GM18508 (cell line): Measurements from ENCODE around the gene AOC3.
"Not testable (repeated sequence)": the region's sequence is repeated elsewhere in the genome, so short reads cannot be mapped to it uniquely, and the experiment has no call there.

ENCODE experiments used
- ATAC-seq: cut with Tn5 transposase; IDR thresholded peaks from one replicate; pipeline ENCODE4 v1.9.1; 2021; ENCODE audit warnings: moderate number of reproducible peaks; ENCODE audit not compliant: insufficient read depth, unreplicated experiment

AOC3 gene

DNA sequence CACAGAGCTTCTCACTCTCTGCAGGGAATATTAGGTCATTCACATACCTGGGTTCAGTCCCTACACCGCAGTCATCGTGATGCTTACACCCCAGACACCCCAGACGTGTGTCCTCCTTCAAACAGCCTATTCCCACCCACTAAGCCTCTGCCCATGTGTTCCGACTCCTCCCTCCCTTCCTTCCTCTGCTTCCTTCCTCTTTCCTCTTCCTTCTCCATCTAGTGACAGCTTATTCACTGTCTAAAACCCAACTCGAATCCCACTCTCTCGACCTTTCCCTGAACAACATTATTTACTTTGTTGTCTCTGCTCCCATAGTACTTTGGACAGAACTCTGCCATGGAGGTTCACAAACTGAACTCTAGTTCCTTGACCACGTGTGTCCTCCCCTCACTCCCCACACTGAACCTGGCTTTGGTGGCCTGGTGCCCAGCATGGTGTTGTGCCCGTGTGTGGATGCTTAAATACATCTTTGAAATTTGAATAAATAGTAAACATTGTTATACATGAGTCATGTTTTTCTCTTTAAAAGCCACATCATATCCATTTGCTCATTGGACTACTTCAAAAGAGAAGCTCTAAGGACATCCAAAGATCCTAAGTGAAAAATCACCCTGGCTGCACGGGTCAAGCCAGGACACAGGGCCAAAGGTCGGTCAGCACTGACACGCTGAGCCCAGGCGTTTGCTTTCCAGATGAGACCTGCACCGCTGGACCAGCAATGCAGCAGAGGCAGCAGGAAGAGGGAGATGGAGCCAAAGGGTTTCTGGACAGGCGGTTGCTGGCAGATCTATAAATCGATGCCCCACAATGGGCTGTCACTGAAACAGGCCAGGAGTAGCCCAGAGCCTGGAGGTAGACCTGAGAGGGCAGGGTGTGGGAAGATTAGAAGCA lies 35.5 kb downstream of the AOC3 start:
- ATAC-seq = no peak

DNA sequence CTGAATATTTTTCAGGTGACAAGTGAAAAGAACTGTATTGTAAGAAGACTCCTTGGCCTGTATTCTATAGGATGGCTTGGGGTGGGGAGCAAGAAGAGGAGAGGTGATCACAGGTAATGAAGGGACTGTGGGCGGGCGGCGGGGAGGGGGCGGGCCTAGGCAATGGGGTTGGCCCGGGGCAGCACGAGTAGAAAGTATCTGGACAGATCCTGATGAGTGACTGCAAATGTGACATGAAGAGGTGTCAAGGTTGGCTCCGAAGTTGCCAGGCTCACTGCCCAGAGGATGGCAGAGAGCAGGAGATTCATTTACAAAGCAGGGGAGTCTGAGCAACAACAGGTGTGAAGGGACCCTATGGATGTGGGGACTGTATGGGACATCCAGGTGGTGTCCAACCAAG lies 38.8 kb downstream of the AOC3 start:
- no peak for ATAC-seq

DNA sequence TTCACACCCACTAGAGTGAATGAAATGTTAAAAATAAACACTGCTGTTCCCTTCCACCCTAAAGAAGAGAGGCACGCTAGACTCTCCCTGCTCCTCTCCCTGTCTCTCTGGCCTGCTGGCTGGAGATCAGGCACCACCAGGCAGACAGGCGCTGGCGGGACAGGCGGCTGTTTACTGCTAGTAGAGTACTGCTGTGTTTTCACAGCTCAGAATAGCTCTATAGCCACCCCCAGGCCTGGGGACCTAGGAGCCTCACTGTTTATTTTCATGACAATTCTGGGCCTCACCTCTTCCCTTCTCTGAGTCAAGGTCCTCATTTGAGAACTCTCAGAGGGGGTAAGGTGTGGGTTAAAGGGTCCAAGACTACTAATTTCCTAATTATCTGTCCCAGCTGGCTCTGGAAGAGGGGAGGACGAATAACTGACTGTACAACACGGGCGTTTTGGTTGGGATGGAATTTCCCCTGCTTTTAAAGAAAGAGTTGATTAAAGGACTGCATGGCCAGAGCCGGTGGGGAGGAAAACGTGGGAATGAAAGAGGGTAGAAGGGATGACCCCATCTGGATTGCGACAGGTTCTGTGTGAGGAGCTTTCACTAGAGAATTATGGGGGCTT lies 40.6 kb downstream of the AOC3 start:
- ATAC-seq = no peak

DNA sequence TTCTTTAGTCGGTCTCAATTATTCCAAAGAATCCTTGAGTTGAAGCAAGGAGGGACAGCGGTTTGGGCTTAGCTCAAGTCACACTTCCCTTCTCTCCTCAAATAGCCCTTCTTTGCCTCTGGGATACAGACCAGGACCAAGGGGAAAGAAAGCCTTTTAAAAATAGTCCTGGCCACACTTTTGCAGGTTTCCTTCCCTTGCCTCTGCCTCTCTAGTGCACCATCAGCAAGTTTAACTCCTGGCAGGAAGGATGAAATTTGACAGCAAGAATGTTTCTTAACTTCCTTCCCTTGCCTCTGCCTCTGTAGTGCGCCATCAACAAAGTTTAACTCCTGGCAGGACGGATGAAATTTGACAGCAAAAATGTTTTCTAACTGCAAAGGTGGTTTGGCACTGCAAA lies 42.4 kb downstream of the AOC3 start:
- no peak for ATAC-seq

GRCh38 chr17:42894283-42895184 lies 43.5 kb downstream of the AOC3 start:
- ATAC-seq = no peak

- ATAC-seq = no peak
These were observed 44.2 kb downstream of the AOC3 start for GRCh38 chr17:42895185-42895555.

DNA sequence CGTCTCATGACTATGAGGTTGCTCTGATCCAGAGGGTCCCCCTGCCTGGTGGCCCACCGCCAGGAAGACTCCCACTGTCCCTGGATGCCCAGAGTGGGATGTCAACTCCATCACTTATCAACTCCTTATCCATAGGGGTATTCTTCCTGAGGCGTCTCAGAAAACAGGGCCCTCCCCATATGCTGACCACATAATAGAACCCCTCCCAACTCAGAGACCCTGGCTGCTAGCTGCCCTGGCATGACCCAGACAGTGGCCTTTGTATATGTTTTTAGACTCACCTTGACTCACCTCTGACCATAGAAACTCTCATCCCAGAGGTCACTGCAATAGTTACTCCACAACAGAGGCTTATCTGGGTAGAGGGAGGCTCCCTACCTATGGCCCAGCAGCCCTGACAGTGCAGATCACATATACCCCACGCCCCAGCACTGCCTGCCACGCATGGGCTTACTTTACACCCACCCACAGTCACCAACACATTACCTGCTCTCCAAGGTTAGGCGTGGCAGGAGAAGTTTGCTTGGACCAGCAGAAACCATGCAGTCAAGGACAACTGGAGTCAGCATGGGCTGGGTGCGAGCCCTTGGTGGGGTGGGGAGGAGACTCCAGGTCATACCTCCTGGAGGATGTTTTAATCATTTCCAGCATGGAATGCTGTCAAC lies 47.3 kb downstream of the AOC3 start:
- ATAC-seq = no peak

- not testable (repeated sequence) for ATAC-seq
These were observed 49.0 kb downstream of the AOC3 start for GRCh38 chr17:42899981-42900380.

DNA sequence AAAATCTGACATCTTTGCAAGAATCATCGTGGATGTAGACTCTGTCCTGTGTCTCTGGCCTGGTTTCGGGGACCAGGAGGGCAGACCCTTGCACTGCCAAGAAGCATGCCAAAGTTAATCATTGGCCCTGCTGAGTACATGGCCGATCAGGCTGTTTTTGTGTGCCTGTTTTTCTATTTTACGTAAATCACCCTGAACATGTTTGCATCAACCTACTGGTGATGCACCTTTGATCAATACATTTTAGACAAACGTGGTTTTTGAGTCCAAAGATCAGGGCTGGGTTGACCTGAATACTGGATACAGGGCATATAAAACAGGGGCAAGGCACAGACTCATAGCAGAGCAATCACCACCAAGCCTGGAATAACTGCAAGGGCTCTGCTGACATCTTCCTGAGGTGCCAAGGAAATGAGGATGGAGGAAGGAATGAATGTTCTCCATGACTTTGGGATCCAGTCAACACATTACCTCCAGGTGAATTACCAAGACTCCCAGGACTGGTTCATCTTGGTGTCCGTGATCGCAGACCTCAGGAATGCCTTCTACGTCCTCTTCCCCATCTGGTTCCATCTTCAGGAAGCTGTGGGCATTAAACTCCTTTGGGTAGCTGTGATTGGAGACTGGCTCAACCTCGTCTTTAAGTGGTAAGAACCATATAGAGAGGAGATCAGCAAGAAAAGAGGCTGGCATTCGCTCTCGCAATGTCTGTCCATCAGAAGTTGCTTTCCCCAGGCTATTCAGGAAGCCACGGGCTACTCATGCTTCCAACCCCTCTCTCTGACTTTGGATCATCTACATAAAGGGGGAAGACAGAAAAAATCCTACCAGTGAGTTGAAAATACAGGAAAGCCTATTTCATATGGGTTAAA lies 49.7 kb downstream of the AOC3 start, which contains the start of gene G6PC1:
Gene G6PC1, plus strand, starts transcription at position 340 of the 872 bp plus-strand sequence. Its CDS starts 78 bp downstream, at position 418.
- no peak for ATAC-seq

GRCh38 chr17:42901535-42902229 lies 50.7 kb downstream of the AOC3 start:
- no peak for ATAC-seq

DNA sequence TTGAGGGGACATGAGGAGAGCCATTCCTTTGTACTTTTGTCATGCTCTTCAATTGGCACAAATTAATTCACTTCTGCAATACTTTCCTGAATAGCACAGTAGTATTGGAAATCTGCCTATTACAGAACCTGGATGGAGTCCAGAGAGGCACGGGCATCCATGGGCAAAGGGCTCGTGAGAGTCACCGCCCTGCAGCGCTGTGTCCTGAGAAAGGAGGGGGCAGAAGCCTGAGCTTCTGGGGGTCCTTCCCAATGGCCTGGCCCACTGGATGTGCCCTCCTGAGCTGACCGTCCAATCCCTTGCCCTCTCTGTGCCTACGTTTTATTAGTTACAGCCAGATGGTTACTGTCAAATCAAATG lies 53.1 kb downstream of the AOC3 start:
- no peak for ATAC-seq

DNA sequence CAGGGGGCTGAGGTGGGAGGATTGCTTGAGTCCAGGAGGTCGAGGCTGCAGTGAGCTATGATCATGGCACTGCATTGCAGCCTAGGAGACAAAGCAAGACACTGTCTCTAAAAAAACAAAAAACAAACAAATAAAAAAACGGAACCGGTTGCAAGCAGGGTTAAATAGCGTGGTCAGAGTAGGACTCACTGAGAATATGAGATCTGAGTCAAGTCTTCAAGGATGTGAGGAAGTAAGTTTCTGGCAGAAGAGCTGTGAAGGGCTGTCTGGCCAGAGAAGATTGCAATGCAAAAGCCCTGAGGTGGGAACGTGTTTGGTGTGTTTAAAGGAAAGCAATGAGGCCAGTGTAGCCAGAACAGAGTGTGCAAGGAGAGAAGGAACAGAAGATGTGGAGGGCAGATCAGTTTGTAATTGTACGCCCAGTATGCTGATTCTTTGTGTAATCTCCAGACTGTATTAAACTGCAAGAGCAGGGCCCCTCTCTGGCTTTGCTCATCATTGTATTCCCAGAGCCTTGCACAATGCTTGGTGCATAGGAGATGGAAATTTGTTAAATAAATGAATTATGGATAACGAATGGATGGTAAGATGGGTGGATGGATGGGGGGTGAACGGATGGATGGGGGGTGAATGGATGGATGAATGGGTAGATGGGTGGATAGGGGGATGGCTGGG lies 55.9 kb downstream of the AOC3 start:
- no peak for ATAC-seq
